NCI-H2081 treated with DMSO at 0.1 percent for 48 hours (cell line): ENCODE measurements around the gene HYPK.

Experiments
- DNase-seq: peaks from one replicate; lab custom pipeline; 2025; lab: John Stamatoyannopoulos, UW

Gene HYPK

GRCh38 chr15:43851251-43851650 is 50.9 kb downstream of the HYPK start:
- no peak for DNase-seq

- no peak for DNase-seq
Measured at GRCh38 chr15:43852607-43853006, 52.2 kb downstream of the HYPK start.
